AG04449 (cell line): ENCODE data around the gene EDAR.

Source experiments
- CTCF ChIA-PET: fragments of 350-600 bp; formaldehyde crosslinking; extraction: SDS; loops from one replicate; lab custom pipeline; 2021; ENCODE audit warnings: antibody characterized with exemption; lab: Yijun Ruan, JAX
- POLR2A ChIA-PET: fragments of 400-600, 350-600 bp; formaldehyde crosslinking; extraction: SDS; loops from one replicate; lab custom pipeline; 2020; ENCODE audit warnings: antibody characterized with exemption, inconsistent platforms; lab: Yijun Ruan, JAX
- DNase-seq: peaks from one replicate; pipeline ENCODE4 v3.0.0-alpha.2; 2010; ENCODE audit warnings: low read depth, low spot score
- H3K4me3 ChIP-seq: 2 replicates; pipeline ENCODE4 v1.5.1; 2011; ENCODE audit warnings: low read depth, mild to moderate bottlenecking, control low read depth, low read length
- CTCF ChIP-seq: IDR thresholded peaks from one replicate; pipeline ENCODE4 v1.5.1; 2011; ENCODE audit warnings: mild to moderate bottlenecking, moderate library complexity, low read length, control low read depth, inconsistent platforms; ENCODE audit not compliant: insufficient read depth; ENCODE audit errors: missing control alignments

EDAR gene

GRCh38 chr2:108938077-108938710 is 50.8 kb downstream of the EDAR start:
- CTCF ChIA-PET, result interaction anchor here (1.2 kb wide), 1 partner anchor 10 kb away, joined by 6 read pairs; no protein-coding TSS in a partner anchor
- POLR2A ChIA-PET, result no interaction called here
- TF ChIP-seq CTCF, result no peak
- DNase-seq, result peak; percentile 31
- no peak overlapping the region for H3K4me3 ChIP-seq

DNA sequence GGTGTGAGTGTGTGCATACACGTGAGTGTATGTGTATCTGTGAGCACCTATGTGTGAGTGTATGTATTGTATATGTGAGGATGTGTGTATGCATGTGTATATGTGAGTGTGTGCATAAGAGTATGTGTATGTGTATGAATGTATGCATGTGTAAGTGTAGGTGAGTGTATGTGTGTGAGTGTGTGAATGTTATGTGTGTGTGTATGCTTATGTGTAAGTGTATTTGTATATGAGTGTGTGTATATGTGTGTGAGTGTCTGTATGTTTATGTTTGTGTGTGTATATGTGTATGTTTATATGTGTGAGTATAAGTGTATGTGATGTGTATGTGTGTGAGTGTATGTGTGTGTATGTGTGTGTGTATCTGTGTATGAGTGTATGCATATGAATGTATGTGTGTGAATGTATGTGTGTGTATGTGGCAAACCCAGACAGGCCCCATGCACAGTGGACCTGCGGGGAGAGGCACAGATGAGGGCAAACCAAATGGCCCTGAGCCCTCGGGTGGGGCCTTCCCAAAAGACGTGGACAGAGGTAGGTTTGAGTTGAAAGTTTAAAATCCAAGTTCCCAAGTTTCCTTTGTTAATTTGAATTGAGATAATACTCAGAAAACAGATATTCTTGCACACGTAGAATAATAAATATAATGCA is 51.5 kb downstream of the EDAR start:
- ChIA-PET POLR2A (no interaction called here), CTCF (interaction anchor here (1.2 kb wide), 1 partner anchor 9 kb away, joined by 6 read pairs; no protein-coding TSS in a partner anchor)
- no peak for TF ChIP-seq CTCF
- no peak for DNase-seq
- H3K4me3 ChIP-seq, result no peak overlapping the region

GRCh38 chr2:108936866-108937265 is 52.2 kb downstream of the EDAR start:
- ChIA-PET POLR2A (no interaction called here), CTCF (no interaction called here)
- no peak for TF ChIP-seq CTCF
- DNase-seq, result no peak
- no peak overlapping the region for H3K4me3 ChIP-seq

- ChIA-PET POLR2A (no interaction called here), CTCF (no interaction called here)
- no peak for TF ChIP-seq CTCF
- DNase-seq, result no peak
- no peak overlapping the region for H3K4me3 ChIP-seq
Observed at GRCh38 chr2:108936076-108936864, 52.8 kb downstream of the EDAR start.

- ChIA-PET POLR2A (no interaction called here), CTCF (no interaction called here)
- H3K4me3 ChIP-seq, result no peak overlapping the region
- TF ChIP-seq CTCF, result no peak
- DNase-seq, result no peak
Observed at GRCh38 chr2:108935271-108935741, 53.7 kb downstream of the EDAR start.
